Esophagus squamous epithelium (tissue), 4 donors: ENCODE measurements around the gene NTSR2.

Experiments used
- CTCF ChIP-seq, 6 experiments: fragments of 450-650 bp in 4 of 6; fragments of 200-600 bp in 2 of 6; sonication (generic) in 2 of 6; IDR thresholded peaks; one replicate each; pipeline ENCODE4 v1.5.1; 2016 to 2019; ENCODE audit warnings: antibody characterized with exemption in 6 of 6, mild to moderate bottlenecking in 4 of 6, moderate library complexity in 4 of 6
- POLR2A ChIP-seq, 4 donors: fragments of 450-650 bp; IDR thresholded peaks; one replicate each; pipeline ENCODE4 v1.6.1; 2017; ENCODE audit warnings: antibody characterized with exemption in 4 of 4, mild to moderate bottlenecking in 4 of 4, moderate library complexity in 3 of 4

GRCh38 chr2:11719230-11719977 lies 49.4 kb upstream of the NTSR2 start:
- TF ChIP-seq CTCF (IDR thresholded peaks at IDR 0.05): no peak
- no peak for TF ChIP-seq POLR2A (IDR thresholded peaks at IDR 0.05)
